GM10266 (cell line): ENCODE results near the gene PCTP.

Experiments used
- DNase-seq: peaks from one replicate; pipeline ENCODE4 v3.0.0; 2012; ENCODE audit errors: extremely low spot score
- CTCF ChIP-seq: IDR thresholded peaks from 2 replicates; pipeline ENCODE4 v1.5.1; 2012; ENCODE audit warnings: mild to moderate bottlenecking, low read depth; ENCODE audit not compliant: control insufficient read depth, insufficient read depth; ENCODE audit errors: missing control alignments

The PCTP gene

GRCh38 chr17:55727920-55728319 is 22.9 kb upstream of the PCTP start:
- no peak for DNase-seq
- TF ChIP-seq CTCF = no peak

DNA sequence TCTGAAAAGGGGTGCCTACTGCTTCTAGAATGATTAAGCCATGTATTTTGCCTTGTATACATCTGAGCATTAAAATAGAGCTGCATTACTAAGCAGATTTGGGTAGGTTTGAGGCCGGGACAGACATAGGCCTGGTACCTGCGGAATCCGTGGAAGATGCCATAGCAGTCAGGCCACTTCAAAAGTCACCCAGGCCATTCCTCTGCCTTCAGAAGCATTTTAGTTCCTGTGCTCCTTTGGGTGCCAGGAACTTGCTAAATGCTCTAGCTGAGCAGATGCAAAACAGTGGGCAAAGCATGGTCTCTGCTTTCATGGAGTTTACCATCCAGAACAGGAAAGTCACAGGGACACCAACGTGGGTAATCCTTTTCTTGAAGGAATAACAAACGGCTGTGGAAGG is 22.5 kb upstream of the PCTP start:
- no peak for TF ChIP-seq CTCF
- DNase-seq = no peak

GRCh38 chr17:55728833-55729232 is 22.0 kb upstream of the PCTP start:
- no peak for DNase-seq
- TF ChIP-seq CTCF = no peak

GRCh38 chr17:55729484-55729883 is 21.4 kb upstream of the PCTP start:
- TF ChIP-seq CTCF = no peak
- no peak for DNase-seq

DNA sequence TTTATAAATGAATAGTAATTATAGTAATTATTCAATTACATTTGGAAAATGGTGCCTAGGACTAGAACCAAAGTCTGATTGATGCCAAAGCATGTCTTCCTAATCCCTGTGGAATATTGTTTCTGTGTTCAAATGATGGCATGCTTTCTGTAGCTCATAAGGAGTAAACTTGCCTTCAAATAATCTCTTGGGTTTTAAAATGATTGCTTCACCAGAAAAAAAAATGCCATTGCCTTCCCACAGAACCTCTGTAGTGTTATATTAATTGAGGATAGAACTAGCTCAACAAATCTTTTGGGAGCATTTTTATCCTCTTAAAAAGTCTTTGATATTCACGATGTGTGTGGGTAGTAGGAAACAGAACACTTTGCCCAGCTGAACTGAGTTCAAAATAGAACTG is 20.5 kb upstream of the PCTP start:
- DNase-seq = no peak
- no peak for TF ChIP-seq CTCF

DNA sequence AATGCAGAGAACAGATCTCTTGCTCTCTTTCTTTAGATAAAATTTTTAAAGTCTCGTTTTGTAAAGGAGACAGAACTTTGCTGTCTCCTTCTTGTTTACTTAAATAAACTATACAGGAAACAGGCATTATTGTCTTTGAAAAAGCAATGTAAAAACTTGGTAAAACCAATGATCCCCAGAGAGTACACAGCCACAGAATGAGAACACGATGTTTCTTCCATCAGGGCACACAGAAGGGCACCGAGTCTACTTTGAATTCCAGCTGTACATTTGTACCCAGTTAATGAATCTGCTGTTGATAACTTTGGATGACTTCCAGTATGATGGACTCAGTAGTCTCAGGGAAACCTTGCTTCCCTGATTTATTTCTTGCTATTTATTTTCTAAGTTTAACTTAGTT is 20.0 kb upstream of the PCTP start:
- TF ChIP-seq CTCF = no peak
- no peak for DNase-seq

GRCh38 chr17:55731586-55732250 is 19.1 kb upstream of the PCTP start:
- TF ChIP-seq CTCF = no peak
- DNase-seq = no peak
